ENCODE data around the gene PLXNA4. TPM values are rescaled to one million over a fixed set of nuclear protein-coding genes. Genes with fewer than 3 reads are reported as not detected.

Gene PLXNA4
- total RNA-seq, 2 experiments from 2014 or later = 0.75 to 0.85 TPM

DNA sequence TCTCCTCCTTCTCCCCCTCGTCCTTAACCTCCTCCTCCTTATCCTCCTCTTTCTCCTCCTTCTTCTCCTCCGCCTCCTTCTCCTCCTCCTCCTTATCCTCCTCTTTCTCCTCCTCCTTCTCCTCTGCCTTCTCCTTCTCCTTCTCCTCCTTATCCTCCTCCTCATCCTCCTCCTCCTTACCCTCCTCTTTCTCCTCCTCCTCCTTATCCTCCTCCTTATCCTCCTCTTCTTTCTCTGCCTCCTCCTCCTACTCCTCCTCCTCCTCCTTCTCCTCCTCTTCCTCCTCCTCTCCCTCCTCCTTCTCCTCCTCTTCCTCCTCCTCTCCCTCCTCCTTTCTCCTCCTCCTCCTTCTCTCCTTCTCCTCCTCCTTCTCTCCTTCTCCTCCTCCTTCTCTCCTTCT lies 14.5 kb downstream of the PLXNA4 start:
- no peak overlapping the region for H3K4me3 ChIP-seq (ENCODE audit: low read length)
- no peaks in the 10 kb centered on the region for H3K4me1 ChIP-seq (ENCODE audit: insufficient read depth, low read length)
- Mint-ChIP-seq H3K4me1 (ENCODE audit: low read depth) (no peaks in the 10 kb centered on the region), H3K4me3 (no peak overlapping the region), H3K9me3 (no peaks in the 10 kb centered on the region), H3K27ac (no peak overlapping the region), H3K27me3 (peaks cover 27% of the 10 kb centered on the region), H3K36me3 (ENCODE audit: low read depth) (no peaks in the 10 kb centered on the region)
- DNase-seq (no peak), ATAC-seq (ENCODE audit: poor library complexity) (no peak)
- H3K27me3 ChIP-seq (ENCODE audit: control insufficient read depth in 1 of 2, insufficient read depth in 2 of 2, low read length in 2 of 2) = peaks cover 20 to 21% of the 10 kb centered on the region in 2 experiments
- H3K27ac ChIP-seq (ENCODE audit: low read depth in 1 of 2, low read length in 2 of 2) = no peak overlapping the region
- intact Hi-C loops (cut with DNase I, micrococcal nuclease) = no loop called here
- CTCF ChIA-PET = no interaction called here
- H3K36me3 ChIP-seq (ENCODE audit: insufficient read depth, low read length) = no peaks in the 10 kb centered on the region
- POLR2A ChIA-PET = no interaction called here
- TF ChIP-seq, protein P1, sequence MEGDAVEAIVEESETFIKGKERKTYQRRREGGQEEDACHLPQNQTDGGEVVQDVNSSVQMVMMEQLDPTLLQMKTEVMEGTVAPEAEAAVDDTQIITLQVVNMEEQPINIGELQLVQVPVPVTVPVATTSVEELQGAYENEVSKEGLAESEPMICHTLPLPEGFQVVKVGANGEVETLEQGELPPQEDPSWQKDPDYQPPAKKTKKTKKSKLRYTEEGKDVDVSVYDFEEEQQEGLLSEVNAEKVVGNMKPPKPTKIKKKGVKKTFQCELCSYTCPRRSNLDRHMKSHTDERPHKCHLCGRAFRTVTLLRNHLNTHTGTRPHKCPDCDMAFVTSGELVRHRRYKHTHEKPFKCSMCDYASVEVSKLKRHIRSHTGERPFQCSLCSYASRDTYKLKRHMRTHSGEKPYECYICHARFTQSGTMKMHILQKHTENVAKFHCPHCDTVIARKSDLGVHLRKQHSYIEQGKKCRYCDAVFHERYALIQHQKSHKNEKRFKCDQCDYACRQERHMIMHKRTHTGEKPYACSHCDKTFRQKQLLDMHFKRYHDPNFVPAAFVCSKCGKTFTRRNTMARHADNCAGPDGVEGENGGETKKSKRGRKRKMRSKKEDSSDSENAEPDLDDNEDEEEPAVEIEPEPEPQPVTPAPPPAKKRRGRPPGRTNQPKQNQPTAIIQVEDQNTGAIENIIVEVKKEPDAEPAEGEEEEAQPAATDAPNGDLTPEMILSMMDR (IDR thresholded peaks at IDR 0.05) = no peak
- H3K9me3 ChIP-seq (ENCODE audit: control insufficient read depth in 1 of 2, insufficient read depth in 1 of 2, low read length in 2 of 2) = no peaks in the 10 kb centered on the region

DNA sequence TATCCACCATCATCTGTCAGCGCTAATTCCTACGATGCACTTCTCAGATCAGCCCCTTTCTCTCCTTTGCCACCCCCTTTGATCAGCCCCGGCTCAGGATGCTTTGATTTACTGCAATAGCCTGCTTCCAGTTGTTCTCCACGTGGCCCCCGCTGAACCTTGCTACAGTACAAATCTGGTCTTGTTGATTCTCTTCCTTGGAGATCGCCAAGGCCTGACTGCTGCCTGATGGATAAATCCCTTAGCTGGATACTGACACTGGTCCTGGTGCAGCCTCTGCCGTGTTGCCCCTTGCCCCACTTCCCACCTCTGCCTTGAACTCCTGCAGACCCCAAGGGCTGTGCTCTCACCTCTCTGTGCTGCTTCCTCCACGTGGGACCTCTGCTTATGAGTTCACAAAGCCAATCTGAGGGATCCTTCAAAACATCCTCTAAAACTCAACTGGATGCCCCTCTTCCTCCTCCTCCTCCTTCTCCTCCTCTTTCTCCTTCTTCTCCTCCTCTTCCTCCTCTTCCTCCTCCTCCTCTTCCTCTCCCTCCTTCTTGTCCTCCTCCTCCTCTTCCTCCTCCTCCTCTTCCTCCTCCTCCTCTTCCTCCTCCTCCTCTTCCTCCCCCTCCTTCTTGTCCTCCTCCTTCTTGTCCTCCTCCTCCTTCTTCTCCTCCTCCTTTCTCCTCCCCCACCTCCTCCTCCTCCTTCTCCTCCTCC lies 15.3 kb downstream of the PLXNA4 start:
- Histone ChIP-seq H3K36me3 (ENCODE audit: insufficient read depth, low read length) (no peaks in the 10 kb centered on the region), H3K4me3 (ENCODE audit: low read length) (no peak overlapping the region), H3K4me1 (ENCODE audit: insufficient read depth, low read length) (no peaks in the 10 kb centered on the region), H3K27ac (ENCODE audit: low read depth in 1 of 2, low read length in 2 of 2) (no peak overlapping the region), H3K9me3 (ENCODE audit: control insufficient read depth in 1 of 2, insufficient read depth in 1 of 2, low read length in 2 of 2) (no peaks in the 10 kb centered on the region), H3K27me3 (ENCODE audit: control insufficient read depth in 1 of 2, insufficient read depth in 2 of 2, low read length in 2 of 2) (peaks cover 12 to 17% of the 10 kb centered on the region in 2 experiments)
- H3K27me3 Mint-ChIP-seq = peaks cover 19% of the 10 kb centered on the region
- CTCF ChIA-PET = no interaction called here
- ATAC-seq (ENCODE audit: poor library complexity) (no peak), DNase-seq (no peak)
- H3K4me1 Mint-ChIP-seq (ENCODE audit: low read depth) = no peaks in the 10 kb centered on the region
- TF ChIP-seq, protein P1 (IDR thresholded peaks at IDR 0.05) = no peak
- no peak overlapping the region for H3K27ac Mint-ChIP-seq
- H3K9me3 Mint-ChIP-seq = no peaks in the 10 kb centered on the region
- intact Hi-C loops (cut with DNase I, micrococcal nuclease) = no loop called here
- no peaks in the 10 kb centered on the region for H3K36me3 Mint-ChIP-seq (ENCODE audit: low read depth)
- no peak overlapping the region for H3K4me3 Mint-ChIP-seq
- POLR2A ChIA-PET = no interaction called here

DNA sequence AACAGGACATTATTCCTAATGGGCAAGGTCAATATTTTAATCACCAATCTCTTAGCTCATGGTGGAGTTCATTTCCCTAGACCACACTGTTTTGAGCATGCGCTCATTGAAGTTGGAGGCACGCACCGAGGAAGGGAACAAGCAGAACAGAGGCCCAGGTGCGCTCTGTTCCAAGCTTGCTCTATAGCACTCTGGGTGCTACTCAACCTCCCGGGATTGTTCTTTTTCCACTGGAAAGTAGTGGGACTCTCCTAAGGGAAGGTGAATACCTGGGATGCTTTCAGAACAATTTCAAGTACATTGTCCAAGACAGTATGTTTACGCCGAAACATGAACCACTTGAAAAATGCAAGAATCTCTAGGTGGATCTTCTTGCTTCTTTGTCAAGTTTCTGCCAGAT lies 16.2 kb downstream of the PLXNA4 start:
- intact Hi-C loops (cut with DNase I, micrococcal nuclease) = no loop called here
- ChIA-PET POLR2A (no interaction called here), CTCF (no interaction called here)
- Mint-ChIP-seq H3K36me3 (ENCODE audit: low read depth) (no peaks in the 10 kb centered on the region), H3K4me1 (ENCODE audit: low read depth) (no peaks in the 10 kb centered on the region), H3K27ac (no peak overlapping the region), H3K9me3 (no peaks in the 10 kb centered on the region), H3K4me3 (no peak overlapping the region), H3K27me3 (peaks cover 10% of the 10 kb centered on the region)
- Histone ChIP-seq H3K4me3 (ENCODE audit: low read length) (no peak overlapping the region), H3K27ac (ENCODE audit: low read depth in 1 of 2, low read length in 2 of 2) (no peak overlapping the region), H3K36me3 (ENCODE audit: insufficient read depth, low read length) (no peaks in the 10 kb centered on the region), H3K27me3 (ENCODE audit: control insufficient read depth in 1 of 2, insufficient read depth in 2 of 2, low read length in 2 of 2) (peaks cover 6 to 9% of the 10 kb centered on the region in 2 experiments), H3K4me1 (ENCODE audit: insufficient read depth, low read length) (no peaks in the 10 kb centered on the region), H3K9me3 (ENCODE audit: control insufficient read depth in 1 of 2, insufficient read depth in 1 of 2, low read length in 2 of 2) (no peaks in the 10 kb centered on the region)
- ATAC-seq (ENCODE audit: poor library complexity) (no peak), DNase-seq (no peak)
- TF ChIP-seq, protein P1 (IDR thresholded peaks at IDR 0.05) = no peak

Measured in CD4-positive, alpha-beta T cell (primary cell).